Activated CD8-positive, alpha-beta T cell treated with anti-CD3 and anti-CD28 coated beads for 36 hours (primary cell): ENCODE measurements around the gene IL25. TPM values are rescaled to one million over a fixed set of nuclear protein-coding genes. Genes with fewer than 3 reads are reported as not detected.

Source experiments
- ATAC-seq: fragments of 200-7000 bp; cut with Tn5 transposase; one replicate; pipeline ENCODE4 v1.10.0; 2021; ENCODE audit warnings: mild to moderate bottlenecking, moderate library complexity
- CTCF ChIA-PET: fragments of 350-600 bp; sonication (Branson Sonifier 250); formaldehyde crosslinking; loops from one replicate; lab custom pipeline; 2021; ENCODE audit warnings: antibody characterized with exemption; lab: Charles Lee
- POLR2A ChIA-PET: fragments of 350-600 bp; sonication (Branson Sonifier 250); formaldehyde crosslinking; loops from one replicate; lab custom pipeline; 2021; ENCODE audit warnings: antibody characterized with exemption; lab: Charles Lee
- DNase-seq: peaks from one replicate; pipeline ENCODE4 v3.0.0-alpha.2; 2020
- H3K27ac Mint-ChIP-seq: one replicate; pipeline ENCODE4 v1.8.0; 2021; ENCODE audit warnings: mild to moderate bottlenecking, mixed read lengths
- H3K27me3 Mint-ChIP-seq: one replicate; pipeline ENCODE4 v1.8.0; 2021; ENCODE audit warnings: mixed read lengths
- H3K36me3 Mint-ChIP-seq: one replicate; pipeline ENCODE4 v1.8.0; 2021; ENCODE audit warnings: low read depth, mixed read lengths
- H3K4me1 Mint-ChIP-seq: one replicate; pipeline ENCODE4 v1.8.0; 2021; ENCODE audit warnings: low read depth, mixed read lengths
- H3K4me3 Mint-ChIP-seq: one replicate; pipeline ENCODE4 v1.8.0; 2021; ENCODE audit warnings: mild to moderate bottlenecking, moderate library complexity, mixed read lengths
- H3K9me3 Mint-ChIP-seq: one replicate; pipeline ENCODE4 v1.8.0; 2021; ENCODE audit warnings: mixed read lengths
- intact Hi-C: fragments of 100-400 bp; cut with micrococcal nuclease; formaldehyde crosslinking; loops from one replicate; pipeline ENCODE4 v1.10.0; 2022
- total RNA-seq, 2 experiments: library from RNA; stranded (reverse); gene quantifications; one replicate each; pipeline ENCODE4 v1.2.3, GENCODE V29; 2021
- TF ChIP-seq, protein P1 (sequence below): fragments of 200-600 bp; IDR thresholded peaks from one replicate; pipeline ENCODE4 v1.8.0; 2022; ENCODE audit warnings: antibody characterized with exemption, mild to moderate bottlenecking

The IL25 gene
- total RNA-seq, 2 experiments from 2014 or later, result not detected

DNA sequence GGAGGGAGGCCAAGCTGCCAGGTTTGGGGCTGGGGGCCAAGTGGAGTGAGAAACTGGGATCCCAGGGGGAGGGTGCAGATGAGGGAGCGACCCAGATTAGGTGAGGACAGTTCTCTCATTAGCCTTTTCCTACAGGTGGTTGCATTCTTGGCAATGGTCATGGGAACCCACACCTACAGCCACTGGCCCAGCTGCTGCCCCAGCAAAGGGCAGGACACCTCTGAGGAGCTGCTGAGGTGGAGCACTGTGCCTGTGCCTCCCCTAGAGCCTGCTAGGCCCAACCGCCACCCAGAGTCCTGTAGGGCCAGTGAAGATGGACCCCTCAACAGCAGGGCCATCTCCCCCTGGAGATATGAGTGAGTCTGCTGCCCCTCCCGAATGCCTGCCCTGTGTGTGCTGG, 432 bp downstream of the IL25 start:
- Mint-ChIP-seq H3K4me3 (no peak overlapping the region), H3K36me3 (no peaks in the 10 kb centered on the region), H3K27me3 (no peaks in the 10 kb centered on the region), H3K9me3 (no peaks in the 10 kb centered on the region), H3K27ac (no peak overlapping the region), H3K4me1 (no peaks in the 10 kb centered on the region)
- POLR2A ChIA-PET, result no interaction called here
- intact Hi-C loops, result no loop called here
- no peak for DNase-seq
- CTCF ChIA-PET, result interaction anchor here (1.6 kb wide), 1 partner anchor 12 kb away, joined by 4 read pairs; no protein-coding TSS in a partner anchor
- ATAC-seq, result no peak
- TF ChIP-seq, protein P1, sequence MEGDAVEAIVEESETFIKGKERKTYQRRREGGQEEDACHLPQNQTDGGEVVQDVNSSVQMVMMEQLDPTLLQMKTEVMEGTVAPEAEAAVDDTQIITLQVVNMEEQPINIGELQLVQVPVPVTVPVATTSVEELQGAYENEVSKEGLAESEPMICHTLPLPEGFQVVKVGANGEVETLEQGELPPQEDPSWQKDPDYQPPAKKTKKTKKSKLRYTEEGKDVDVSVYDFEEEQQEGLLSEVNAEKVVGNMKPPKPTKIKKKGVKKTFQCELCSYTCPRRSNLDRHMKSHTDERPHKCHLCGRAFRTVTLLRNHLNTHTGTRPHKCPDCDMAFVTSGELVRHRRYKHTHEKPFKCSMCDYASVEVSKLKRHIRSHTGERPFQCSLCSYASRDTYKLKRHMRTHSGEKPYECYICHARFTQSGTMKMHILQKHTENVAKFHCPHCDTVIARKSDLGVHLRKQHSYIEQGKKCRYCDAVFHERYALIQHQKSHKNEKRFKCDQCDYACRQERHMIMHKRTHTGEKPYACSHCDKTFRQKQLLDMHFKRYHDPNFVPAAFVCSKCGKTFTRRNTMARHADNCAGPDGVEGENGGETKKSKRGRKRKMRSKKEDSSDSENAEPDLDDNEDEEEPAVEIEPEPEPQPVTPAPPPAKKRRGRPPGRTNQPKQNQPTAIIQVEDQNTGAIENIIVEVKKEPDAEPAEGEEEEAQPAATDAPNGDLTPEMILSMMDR, result no peak

- intact Hi-C loops, result no loop called here
- H3K4me3 Mint-ChIP-seq, result no peak overlapping the region
- no peaks in the 10 kb centered on the region for H3K36me3 Mint-ChIP-seq
- H3K4me1 Mint-ChIP-seq, result no peaks in the 10 kb centered on the region
- H3K9me3 Mint-ChIP-seq, result no peaks in the 10 kb centered on the region
- no peak for DNase-seq
- no peaks in the 10 kb centered on the region for H3K27me3 Mint-ChIP-seq
- TF ChIP-seq, protein P1, result no peak
- no peak for ATAC-seq
- POLR2A ChIA-PET, result no interaction called here
- CTCF ChIA-PET, result interaction anchor here (1.9 to 2.1 kb wide), 2 partner anchors 49 to 111 kb away, joined by 4 to 6 read pairs; no protein-coding TSS in a partner anchor
- H3K27ac Mint-ChIP-seq, result no peak overlapping the region
Measured at GRCh38 chr14:23375527-23376251, 3.1 kb downstream of the IL25 start.

GRCh38 chr14:23376482-23377197, 4.0 kb downstream of the IL25 start, which contains the start of gene CMTM5:
CMTM5 (plus strand) TSS chr14:23377046; CDS start chr14:23377252, 206 bp downstream.
- H3K27me3 Mint-ChIP-seq, result no peaks in the 10 kb centered on the region

GRCh38 chr14:23377198-23377550, 4.6 kb downstream of the IL25 start:
- H3K4me1 Mint-ChIP-seq, result no peaks in the 10 kb centered on the region
- no peaks in the 10 kb centered on the region for H3K27me3 Mint-ChIP-seq
- no peak overlapping the region for H3K27ac Mint-ChIP-seq
- TF ChIP-seq, protein P1, result no peak
- no peak overlapping the region for H3K4me3 Mint-ChIP-seq
- DNase-seq (no peak), ATAC-seq (no peak)
- no peaks in the 10 kb centered on the region for H3K36me3 Mint-ChIP-seq
- CTCF ChIA-PET, result interaction anchor here (0.8 to 2.2 kb wide), 4 partner anchors 9 to 82 kb away, joined by 3 to 6 read pairs (median 4); partner anchors contain the start of gene PABPN1
- POLR2A ChIA-PET, result no interaction called here
- intact Hi-C loops, result no loop called here
- H3K9me3 Mint-ChIP-seq, result no peaks in the 10 kb centered on the region

More at GRCh38 chr14:23376482-23377197, 4.0 kb downstream of the IL25 start, which contains the start of gene CMTM5:
- intact Hi-C loops, result no loop called here
- POLR2A ChIA-PET, result no interaction called here
- H3K9me3 Mint-ChIP-seq, result no peaks in the 10 kb centered on the region
- no peaks in the 10 kb centered on the region for H3K36me3 Mint-ChIP-seq
- ATAC-seq (no peak), DNase-seq (no peak)
- H3K4me3 Mint-ChIP-seq, result no peak within 1 kb of the TSS
- no peaks in the 10 kb centered on the region for H3K4me1 Mint-ChIP-seq
- TF ChIP-seq, protein P1, result no peak
- H3K27ac Mint-ChIP-seq, result no peak within 1 kb of the TSS
- CTCF ChIA-PET, result interaction anchor here (0.6 to 2.2 kb wide), 6 partner anchors 9 to 112 kb away, joined by 3 to 6 read pairs (median 4); partner anchors contain the start of gene PABPN1
